Uterus (tissue), 4 donors: ENCODE measurements around the gene NELL1. TPM values are rescaled to one million over a fixed set of nuclear protein-coding genes. Genes with fewer than 3 reads are reported as not detected.

ENCODE experiments used
- DNase-seq, 2 donors: peaks; one replicate each; pipeline ENCODE4 v3.0.0-alpha.2; 2019 to 2020
- H3K27ac ChIP-seq, 2 donors: fragments of 200-600 bp; sonication (generic); 1 replicate in 1 of 2; 2 replicates in 1 of 2; pipeline ENCODE4 v1.5.1; 2016 to 2018
- H3K27me3 ChIP-seq, 2 donors: fragments of 200-600 bp; sonication (generic); one replicate each; pipeline ENCODE4 v1.5.1; 2018 to 2019; ENCODE audit warnings: control low read depth in 1 of 2
- H3K36me3 ChIP-seq, 2 donors: fragments of 200-600 bp; sonication (generic); one replicate each; pipeline ENCODE4 v1.5.1; 2019; ENCODE audit warnings: control low read depth in 1 of 2
- H3K4me1 ChIP-seq, 2 donors: fragments of 200-600 bp; sonication (generic); one replicate each; pipeline ENCODE4 v1.5.1; 2018 to 2019; ENCODE audit warnings: control low read depth in 1 of 2
- H3K4me3 ChIP-seq, 2 donors: fragments of 200-600 bp; sonication (generic); 1 replicate in 1 of 2; 2 replicates in 1 of 2; pipeline ENCODE4 v1.5.1; 2018 to 2019; ENCODE audit warnings: mild to moderate bottlenecking in 1 of 2
- H3K9me3 ChIP-seq, 2 donors: fragments of 200-600 bp; sonication (generic); one replicate each; pipeline ENCODE4 v1.5.1; 2019; ENCODE audit warnings: control low read depth in 1 of 2
- POLR2A ChIP-seq, 2 donors: fragments of 450-650 bp; IDR thresholded peaks; one replicate each; pipeline ENCODE4 v1.6.1; 2016; ENCODE audit warnings: antibody characterized with exemption in 2 of 2, mild to moderate bottlenecking in 1 of 2, moderate library complexity in 1 of 2
- intact Hi-C: fragments of 100-400 bp; cut with DNase I; formaldehyde crosslinking; loops from one replicate; pipeline ENCODE4 v1.15.1; 2023; ENCODE audit warnings: low total_unique reads
- total RNA-seq, 4 donors: library from RNA; depleted of rRNA in 3 of 4; stranded (reverse); fragments of >200 nt in 3 of 4; gene quantifications; one replicate each; pipeline versions ENCODE4 v1.1.0 to v1.2.4, GENCODE V29; 2014 to 2023
- TF ChIP-seq, protein P1 (sequence below), 4 experiments: fragments of 200-600 bp in 2 of 4; fragments of 450-650 bp in 2 of 4; sonication (generic) in 2 of 4; IDR thresholded peaks; one replicate each; pipeline ENCODE4 v1.5.1; 2016 to 2019; ENCODE audit warnings: antibody characterized with exemption in 4 of 4, mild to moderate bottlenecking in 2 of 4, moderate library complexity in 1 of 4
- donor health status: DM: yes; HTN: yes; CAD: no.

Gene NELL1
- total RNA-seq, 4 donors from 2014 or later = 0.34 to 25.1 TPM; not detected in 2

GRCh38 chr11:20712912-20713311, 43.5 kb downstream of the NELL1 start:
- no peak for DNase-seq
- Histone ChIP-seq H3K27ac (no peak overlapping the region), H3K36me3 (no peaks in the 10 kb centered on the region), H3K4me1 (no peaks in the 10 kb centered on the region), H3K27me3 (no peaks in the 10 kb centered on the region), H3K4me3 (no peak overlapping the region), H3K9me3 (no peaks in the 10 kb centered on the region)
- intact Hi-C loops = no loop called here
- no peak for TF ChIP-seq POLR2A (IDR thresholded peaks at IDR 0.05)
- TF ChIP-seq, protein P1, sequence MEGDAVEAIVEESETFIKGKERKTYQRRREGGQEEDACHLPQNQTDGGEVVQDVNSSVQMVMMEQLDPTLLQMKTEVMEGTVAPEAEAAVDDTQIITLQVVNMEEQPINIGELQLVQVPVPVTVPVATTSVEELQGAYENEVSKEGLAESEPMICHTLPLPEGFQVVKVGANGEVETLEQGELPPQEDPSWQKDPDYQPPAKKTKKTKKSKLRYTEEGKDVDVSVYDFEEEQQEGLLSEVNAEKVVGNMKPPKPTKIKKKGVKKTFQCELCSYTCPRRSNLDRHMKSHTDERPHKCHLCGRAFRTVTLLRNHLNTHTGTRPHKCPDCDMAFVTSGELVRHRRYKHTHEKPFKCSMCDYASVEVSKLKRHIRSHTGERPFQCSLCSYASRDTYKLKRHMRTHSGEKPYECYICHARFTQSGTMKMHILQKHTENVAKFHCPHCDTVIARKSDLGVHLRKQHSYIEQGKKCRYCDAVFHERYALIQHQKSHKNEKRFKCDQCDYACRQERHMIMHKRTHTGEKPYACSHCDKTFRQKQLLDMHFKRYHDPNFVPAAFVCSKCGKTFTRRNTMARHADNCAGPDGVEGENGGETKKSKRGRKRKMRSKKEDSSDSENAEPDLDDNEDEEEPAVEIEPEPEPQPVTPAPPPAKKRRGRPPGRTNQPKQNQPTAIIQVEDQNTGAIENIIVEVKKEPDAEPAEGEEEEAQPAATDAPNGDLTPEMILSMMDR (IDR thresholded peaks at IDR 0.05) = no peak

- no peak overlapping the region for H3K4me3 ChIP-seq
- no peak for TF ChIP-seq POLR2A (IDR thresholded peaks at IDR 0.05)
- TF ChIP-seq, protein P1 (IDR thresholded peaks at IDR 0.05) = no peak
- no peaks in the 10 kb centered on the region for H3K9me3 ChIP-seq
- H3K27me3 ChIP-seq = no peaks in the 10 kb centered on the region
- DNase-seq = no peak
- H3K4me1 ChIP-seq = no peaks in the 10 kb centered on the region
- H3K27ac ChIP-seq = no peak overlapping the region
- intact Hi-C loops = no loop called here
- H3K36me3 ChIP-seq = no peaks in the 10 kb centered on the region
Measured at GRCh38 chr11:20715464-20715863, 46.1 kb downstream of the NELL1 start.

DNA sequence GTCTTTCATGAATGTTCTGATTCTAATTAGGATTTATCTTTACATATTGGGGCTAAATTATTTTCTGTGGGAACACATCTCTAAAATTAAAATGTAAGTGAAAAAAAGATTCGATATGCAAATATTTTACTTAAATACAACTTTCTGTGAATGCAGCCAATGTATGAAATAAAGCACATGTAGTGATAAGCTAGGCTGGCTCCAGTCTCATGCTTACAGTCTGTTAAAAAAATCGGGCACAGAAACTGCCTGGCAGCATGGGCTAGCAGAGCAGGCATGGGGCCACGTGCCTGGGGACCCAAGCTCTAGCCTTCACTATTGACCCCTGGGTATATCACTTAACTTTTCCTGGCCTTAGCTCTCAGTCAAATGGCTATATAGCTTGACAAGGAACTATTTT, 46.5 kb downstream of the NELL1 start:
- H3K9me3 ChIP-seq = no peaks in the 10 kb centered on the region
- intact Hi-C loops = no loop called here
- no peak for DNase-seq
- H3K4me1 ChIP-seq = no peaks in the 10 kb centered on the region
- H3K27me3 ChIP-seq = no peaks in the 10 kb centered on the region
- no peaks in the 10 kb centered on the region for H3K36me3 ChIP-seq
- H3K27ac ChIP-seq = no peak overlapping the region
- no peak overlapping the region for H3K4me3 ChIP-seq
- TF ChIP-seq, protein P1 (IDR thresholded peaks at IDR 0.05) = no peak
- TF ChIP-seq POLR2A (IDR thresholded peaks at IDR 0.05) = no peak

DNA sequence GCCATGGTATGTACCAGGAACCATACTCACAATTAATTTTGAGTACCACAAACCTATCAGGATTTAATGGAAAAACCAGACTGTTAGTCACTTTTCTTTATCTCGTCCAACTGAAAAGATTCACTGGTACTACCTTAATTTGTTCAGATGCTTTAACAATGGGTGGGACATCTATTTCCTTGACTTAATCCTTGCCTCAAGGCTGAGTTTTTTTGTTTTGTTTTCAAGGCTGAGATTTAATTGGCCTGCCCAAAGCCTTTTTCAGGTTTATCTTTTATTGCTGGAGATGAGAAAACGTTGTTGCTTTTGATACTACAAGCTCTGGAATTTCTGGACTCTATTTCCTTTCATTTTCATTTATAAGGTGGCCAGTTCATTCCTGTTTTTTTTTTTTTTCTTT, 50.4 kb downstream of the NELL1 start:
- Histone ChIP-seq H3K36me3 (no peaks in the 10 kb centered on the region), H3K27me3 (no peaks in the 10 kb centered on the region), H3K4me1 (no peaks in the 10 kb centered on the region), H3K4me3 (no peak overlapping the region), H3K9me3 (no peaks in the 10 kb centered on the region), H3K27ac (no peak overlapping the region)
- no peak for DNase-seq
- intact Hi-C loops = no loop called here
- TF ChIP-seq, protein P1 (IDR thresholded peaks at IDR 0.05) = no peak
- no peak for TF ChIP-seq POLR2A (IDR thresholded peaks at IDR 0.05)

DNA sequence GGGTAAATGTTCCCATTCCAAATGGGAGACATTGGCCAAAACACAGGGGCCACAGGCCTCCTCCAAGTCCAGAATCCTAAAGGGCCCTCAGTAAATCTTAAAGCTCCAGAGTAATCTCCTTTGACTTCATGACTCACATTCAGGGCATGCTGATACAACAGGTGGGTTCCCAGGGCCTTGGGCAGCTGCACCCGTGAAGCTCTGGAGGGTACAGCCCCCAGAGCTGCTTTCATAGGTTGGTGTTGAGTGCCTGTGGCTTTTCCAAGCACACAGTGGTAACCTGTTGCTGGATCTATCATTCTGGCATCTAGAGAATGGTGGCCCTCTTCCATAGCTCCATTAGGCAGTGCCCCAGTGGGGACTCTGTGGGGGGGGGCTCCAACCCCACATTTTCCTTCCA, 54.0 kb downstream of the NELL1 start:
- Histone ChIP-seq H3K4me3 (no peak overlapping the region), H3K27ac (no peak overlapping the region), H3K36me3 (no peaks in the 10 kb centered on the region), H3K9me3 (no peaks in the 10 kb centered on the region), H3K4me1 (no peaks in the 10 kb centered on the region), H3K27me3 (no peaks in the 10 kb centered on the region)
- DNase-seq = no peak
- TF ChIP-seq, protein P1 (IDR thresholded peaks at IDR 0.05) = no peak
- no peak for TF ChIP-seq POLR2A (IDR thresholded peaks at IDR 0.05)
- intact Hi-C loops = no loop called here
